ENCODE results near the gene ANGPTL7.

DNA sequence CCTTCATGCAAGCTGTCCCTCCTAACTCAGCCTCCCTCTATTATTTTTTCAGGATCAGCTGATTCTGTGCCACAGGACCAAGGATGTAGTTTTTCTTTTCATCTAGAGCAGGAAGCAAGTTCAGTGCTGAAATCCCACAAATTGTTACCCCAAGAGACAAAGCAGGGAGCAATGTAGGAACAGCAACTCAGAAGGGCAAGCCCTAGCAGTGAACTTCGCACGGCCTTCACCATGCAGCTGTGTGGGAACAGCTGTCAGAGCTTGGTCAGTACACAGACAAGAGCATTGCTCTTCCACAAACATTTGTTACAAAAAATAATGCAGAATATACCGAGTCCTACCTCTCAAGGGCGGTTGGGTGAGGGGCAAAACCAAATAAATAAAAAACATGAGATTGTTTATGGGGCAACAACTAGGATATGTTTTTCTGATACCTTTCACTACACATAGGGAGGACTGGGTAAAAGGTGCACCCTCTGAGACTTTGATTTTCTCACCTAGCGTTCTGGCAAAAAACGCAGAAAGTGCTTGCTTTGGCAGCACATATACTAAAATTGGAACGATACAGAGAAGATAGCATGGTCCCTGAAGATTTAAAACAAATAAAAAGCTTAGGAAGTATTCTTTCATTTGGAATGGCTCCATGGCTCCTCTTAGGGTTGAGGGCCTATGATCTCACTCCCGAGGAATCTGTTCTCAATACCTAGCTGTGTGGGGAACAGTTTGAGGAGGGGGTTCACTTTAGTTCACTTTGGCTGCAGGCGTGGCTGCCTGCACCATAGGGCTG is 37.1 kb upstream of the ANGPTL7 start:
- no peak for TF ChIP-seq POLR2A (IDR thresholded peaks at IDR 0.05)
- TF ChIP-seq, protein P1, sequence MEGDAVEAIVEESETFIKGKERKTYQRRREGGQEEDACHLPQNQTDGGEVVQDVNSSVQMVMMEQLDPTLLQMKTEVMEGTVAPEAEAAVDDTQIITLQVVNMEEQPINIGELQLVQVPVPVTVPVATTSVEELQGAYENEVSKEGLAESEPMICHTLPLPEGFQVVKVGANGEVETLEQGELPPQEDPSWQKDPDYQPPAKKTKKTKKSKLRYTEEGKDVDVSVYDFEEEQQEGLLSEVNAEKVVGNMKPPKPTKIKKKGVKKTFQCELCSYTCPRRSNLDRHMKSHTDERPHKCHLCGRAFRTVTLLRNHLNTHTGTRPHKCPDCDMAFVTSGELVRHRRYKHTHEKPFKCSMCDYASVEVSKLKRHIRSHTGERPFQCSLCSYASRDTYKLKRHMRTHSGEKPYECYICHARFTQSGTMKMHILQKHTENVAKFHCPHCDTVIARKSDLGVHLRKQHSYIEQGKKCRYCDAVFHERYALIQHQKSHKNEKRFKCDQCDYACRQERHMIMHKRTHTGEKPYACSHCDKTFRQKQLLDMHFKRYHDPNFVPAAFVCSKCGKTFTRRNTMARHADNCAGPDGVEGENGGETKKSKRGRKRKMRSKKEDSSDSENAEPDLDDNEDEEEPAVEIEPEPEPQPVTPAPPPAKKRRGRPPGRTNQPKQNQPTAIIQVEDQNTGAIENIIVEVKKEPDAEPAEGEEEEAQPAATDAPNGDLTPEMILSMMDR (IDR thresholded peaks at IDR 0.05), result no peak

All from sigmoid colon (tissue), 3 donors.